HCT116 (cell line): ENCODE data around the gene MAP2K5. TPM values are rescaled to one million over a fixed set of nuclear protein-coding genes. Genes with fewer than 3 reads are reported as not detected.

Experiments
- ATAC-seq: fragments of 200-7000 bp; cut with Tn5 transposase; 2 replicates; pipeline ENCODE4 v1.9.1; 2020; ENCODE audit warnings: mild to moderate bottlenecking, moderate library complexity
- BruUV-seq: library from RNA; stranded (reverse); fragments of 400-500 nt; replicated peaks from 2 replicates; lab custom pipeline; 2021; lab: Mats Ljungman, UMichigan
- CTCF ChIA-PET: fragments of 300-600 bp; sonication (Branson Sonifier 250); formaldehyde crosslinking; loops from one replicate; lab custom pipeline; 2021; ENCODE audit warnings: antibody characterized with exemption; lab: Charles Lee
- POLR2A ChIA-PET: fragments of 300-600, 350-600 bp; sonication (Branson Sonifier 250); formaldehyde crosslinking; loops from one replicate; lab custom pipeline; 2021; ENCODE audit warnings: antibody characterized with exemption; lab: Charles Lee
- RAD21 ChIA-PET, 2 experiments: fragments of 300-600 bp; sonication (Branson Sonifier 250); formaldehyde crosslinking; loops; one replicate each; lab custom pipeline; 2023; ENCODE audit warnings: low total read pairs in 2 of 2; ENCODE audit not compliant: uncharacterized antibody in 2 of 2, unreplicated experiment in 2 of 2, low non-redundant PET in 1 of 2; lab: Charles Lee
- DNase-seq: peaks from one replicate; pipeline ENCODE4 v3.0.0-alpha.2; 2010; ENCODE audit warnings: low read depth, low spot score
- H2AFZ ChIP-seq: fragments of 200-600 bp; shearing (Covaris generic), sonication (generic); 2 replicates; pipeline ENCODE4 v1.6.1; 2017; ENCODE audit warnings: low read depth, mixed run types, mixed read lengths, antibody characterized with exemption, low read length; ENCODE audit not compliant: poor library complexity, severe bottlenecking
- H3K27ac ChIP-seq: 2 replicates; pipeline ENCODE4 v1.5.1; 2012; ENCODE audit warnings: low read depth, low read length
- H3K27me3 ChIP-seq: fragments of 200-600 bp; sonication (generic); 2 replicates; pipeline ENCODE4 v1.6.1; 2016; ENCODE audit warnings: mixed run types, low read length, mixed read lengths; ENCODE audit not compliant: insufficient read depth
- H3K36me3 ChIP-seq, 2 experiments: fragments of 200-500 bp in 1 of 2; fragments of 200-600 bp in 1 of 2; sonication (Bioruptor generic) in 1 of 2; sonication (generic) in 1 of 2; 2 replicates each; pipeline versions ENCODE4 v1.5.1 to v1.6.1; 2014 to 2016; ENCODE audit warnings: low read length in 2 of 2, inconsistent platforms in 1 of 2, mixed read lengths in 1 of 2, mixed run types in 1 of 2; ENCODE audit not compliant: insufficient read depth in 2 of 2, control insufficient read depth in 1 of 2
- H3K4me1 ChIP-seq, 2 experiments: fragments of 200-600 bp in 1 of 2; sonication (generic) in 1 of 2; 2 replicates each; pipeline versions ENCODE4 v1.5.1 to v1.6.1; 2012 to 2017; ENCODE audit warnings: low read length in 2 of 2, inconsistent platforms in 1 of 2, mild to moderate bottlenecking in 1 of 2, mixed read lengths in 1 of 2, mixed run types in 1 of 2, moderate library complexity in 1 of 2; ENCODE audit not compliant: insufficient read depth in 2 of 2, control insufficient read depth in 1 of 2
- H3K4me2 ChIP-seq: fragments of 200-600 bp; sonication (generic); 2 replicates; pipeline ENCODE4 v1.6.1; 2017; ENCODE audit warnings: mixed run types, low read length, mixed read lengths
- H3K4me3 ChIP-seq, 2 experiments: fragments of 200-600 bp in 1 of 2; sonication (generic) in 1 of 2; replicated peaks in 1 of 2; 2 replicates each; pipeline ENCODE4 v1.5.1; 2011 to 2016; ENCODE audit warnings: low read length in 2 of 2, control low read depth in 1 of 2, low read depth in 1 of 2, mild to moderate bottlenecking in 1 of 2, mixed read lengths in 1 of 2, mixed run types in 1 of 2
- H3K79me2 ChIP-seq: fragments of 200-600 bp; sonication (generic); 2 replicates; pipeline ENCODE4 v1.6.1; 2017; ENCODE audit warnings: mild to moderate bottlenecking, mixed run types, low read length, moderate library complexity, mixed read lengths; ENCODE audit not compliant: insufficient read depth
- H3K9ac ChIP-seq: fragments of 200-600 bp; sonication (generic); 2 replicates; pipeline ENCODE4 v1.6.1; 2016; ENCODE audit warnings: low read length, mixed read lengths
- H3K9me2 ChIP-seq: fragments of 200-600 bp; sonication (generic), shearing (Covaris generic); 2 replicates; pipeline ENCODE4 v1.6.1; 2017; ENCODE audit warnings: mixed run types, mild to moderate bottlenecking, moderate library complexity; ENCODE audit not compliant: insufficient read depth
- H3K9me3 ChIP-seq, 2 experiments: fragments of 200-500 bp in 1 of 2; fragments of 200-600 bp in 1 of 2; sonication (Bioruptor generic) in 1 of 2; sonication (generic) in 1 of 2; 2 replicates each; pipeline ENCODE4 v1.6.1; 2014 to 2017; ENCODE audit warnings: low read length in 2 of 2, mixed read lengths in 2 of 2, inconsistent platforms in 1 of 2, low read depth in 1 of 2, mild to moderate bottlenecking in 1 of 2, mixed run types in 1 of 2, moderate library complexity in 1 of 2; ENCODE audit not compliant: control insufficient read depth in 1 of 2, insufficient read depth in 1 of 2
- H4K20me1 ChIP-seq: fragments of 200-600 bp; sonication (generic), shearing (Covaris generic); 2 replicates; pipeline ENCODE4 v1.6.1; 2017; ENCODE audit warnings: mixed run types, mild to moderate bottlenecking, moderate library complexity; ENCODE audit not compliant: insufficient read depth
- ATF3 ChIP-seq: IDR thresholded peaks from 2 replicates; pipeline ENCODE4 v1.6.1; 2012
- CEBPB ChIP-seq: IDR thresholded peaks from 2 replicates; pipeline ENCODE4 v1.6.1; 2012; ENCODE audit warnings: low read depth
- EGR1 ChIP-seq: IDR thresholded peaks from 2 replicates; pipeline ENCODE4 v1.6.1; 2012; ENCODE audit warnings: low read depth
- ELF1 ChIP-seq: IDR thresholded peaks from 2 replicates; pipeline ENCODE4 v1.6.1; 2012; ENCODE audit warnings: low read depth, borderline replicate concordance
- EZH2 ChIP-seq: fragments of 200-600 bp; sonication (generic); IDR thresholded peaks from 2 replicates; pipeline ENCODE4 v1.6.1; 2017; ENCODE audit warnings: antibody characterized with exemption, mixed run types
- EZH2phosphoT487 ChIP-seq: fragments of 200-600 bp; IDR thresholded peaks from 2 replicates; pipeline ENCODE4 v1.6.1; 2018; ENCODE audit warnings: antibody characterized with exemption, borderline replicate concordance
- POLR2A ChIP-seq: IDR thresholded peaks from 2 replicates; pipeline ENCODE4 v1.7.0; 2011; ENCODE audit warnings: borderline replicate concordance; ENCODE audit not compliant: insufficient read depth, insufficient read length; ENCODE audit errors: extremely low read depth
- POLR2AphosphoS5 ChIP-seq: IDR thresholded peaks from 2 replicates; pipeline ENCODE4 v1.6.1; 2011; ENCODE audit warnings: mild to moderate bottlenecking, low read depth, low read length, moderate library complexity
- RAD21 ChIP-seq: IDR thresholded peaks from 2 replicates; pipeline ENCODE4 v1.6.1; 2012; ENCODE audit warnings: low read depth, mild to moderate bottlenecking
- REST ChIP-seq: IDR thresholded peaks from 2 replicates; pipeline ENCODE4 v1.6.1; 2012; ENCODE audit warnings: low read depth
- SIN3A ChIP-seq: IDR thresholded peaks from 2 replicates; pipeline ENCODE4 v1.6.1; 2012; ENCODE audit warnings: low read depth
- SP1 ChIP-seq: IDR thresholded peaks from 2 replicates; pipeline ENCODE4 v1.6.1; 2012; ENCODE audit warnings: low read depth
- intact Hi-C: fragments of 100-400 bp; cut with micrococcal nuclease; formaldehyde crosslinking; loops from 2 replicates; pipeline ENCODE4 v1.10.0; 2022
- total RNA-seq: library from RNA; stranded (reverse); gene quantifications from one replicate; pipeline ENCODE4 v1.2.1, GENCODE V29; 2021; ENCODE audit not compliant: unreplicated experiment
- TF ChIP-seq, protein P1 (sequence below), 3 experiments: fragments of 200-600 bp in 1 of 3; sonication (generic) in 1 of 3; IDR thresholded peaks in 2 of 3; conservative IDR thresholded peaks in 1 of 3; 2 replicates each; pipeline ENCODE4 v1.5.1; 2012 to 2017; ENCODE audit warnings: low read depth in 2 of 3, low read length in 2 of 3, antibody characterized with exemption in 1 of 3, borderline replicate concordance in 1 of 3, control low read depth in 1 of 3, mild to moderate bottlenecking in 1 of 3, mixed read lengths in 1 of 3, mixed run types in 1 of 3, moderate library complexity in 1 of 3; ENCODE audit not compliant: insufficient read depth in 1 of 3

The MAP2K5 gene
- total RNA-seq, 1 experiment from 2014 or later = 15.6 TPM

DNA sequence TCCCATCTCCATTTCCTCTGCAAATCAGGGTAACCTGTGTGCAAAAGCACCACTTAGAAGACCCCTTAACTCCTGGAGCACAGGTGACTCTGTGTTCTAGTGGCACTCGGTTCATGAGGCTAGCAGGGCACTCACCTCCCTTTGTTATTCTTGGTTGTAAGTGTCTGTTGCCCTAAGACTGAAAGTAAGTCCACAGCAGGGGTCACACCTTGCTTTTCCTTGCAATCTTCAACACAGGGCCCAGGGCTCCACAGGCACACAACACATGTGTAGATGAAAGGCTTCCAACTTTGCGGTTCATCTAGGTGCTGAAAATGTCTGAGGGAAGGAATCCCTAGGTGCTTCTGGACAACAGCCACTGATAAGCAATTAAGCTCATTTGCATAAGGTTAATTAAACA is 294.5 kb downstream of the MAP2K5 start (continued):
- TF ChIP-seq POLR2AphosphoS5 = no peak

- no peaks in the 10 kb centered on the region for H3K36me3 ChIP-seq
- intact Hi-C loops = loop anchor here (10.0 kb wide), 3 partner anchors 314 to 594 kb away; partner anchors contain the start of gene C15orf61
- ChIA-PET RAD21 (no interaction called here), CTCF (no interaction called here), POLR2A (no interaction called here)
- H3K4me1 ChIP-seq = peaks cover 4 to 27% of the 10 kb centered on the region in 2 experiments; a peak in 3 of 4 replicates
- no peaks in the 10 kb centered on the region for H3K79me2 ChIP-seq
- ATAC-seq = no peak
- H2AFZ ChIP-seq = peak overlapping the region; percentile 92
- no peaks in the 10 kb centered on the region for H4K20me1 ChIP-seq
- no peaks in the 10 kb centered on the region for H3K9me2 ChIP-seq
- TF ChIP-seq ELF1 (no peak), CEBPB (no peak), SIN3A (no peak), RAD21 (no peak), ATF3 (no peak), EZH2 (no peak), REST (no peak), EGR1 (no peak), EZH2phosphoT487 (no peak), SP1 (no peak), POLR2A (no peak)
- TF ChIP-seq, protein P1, sequence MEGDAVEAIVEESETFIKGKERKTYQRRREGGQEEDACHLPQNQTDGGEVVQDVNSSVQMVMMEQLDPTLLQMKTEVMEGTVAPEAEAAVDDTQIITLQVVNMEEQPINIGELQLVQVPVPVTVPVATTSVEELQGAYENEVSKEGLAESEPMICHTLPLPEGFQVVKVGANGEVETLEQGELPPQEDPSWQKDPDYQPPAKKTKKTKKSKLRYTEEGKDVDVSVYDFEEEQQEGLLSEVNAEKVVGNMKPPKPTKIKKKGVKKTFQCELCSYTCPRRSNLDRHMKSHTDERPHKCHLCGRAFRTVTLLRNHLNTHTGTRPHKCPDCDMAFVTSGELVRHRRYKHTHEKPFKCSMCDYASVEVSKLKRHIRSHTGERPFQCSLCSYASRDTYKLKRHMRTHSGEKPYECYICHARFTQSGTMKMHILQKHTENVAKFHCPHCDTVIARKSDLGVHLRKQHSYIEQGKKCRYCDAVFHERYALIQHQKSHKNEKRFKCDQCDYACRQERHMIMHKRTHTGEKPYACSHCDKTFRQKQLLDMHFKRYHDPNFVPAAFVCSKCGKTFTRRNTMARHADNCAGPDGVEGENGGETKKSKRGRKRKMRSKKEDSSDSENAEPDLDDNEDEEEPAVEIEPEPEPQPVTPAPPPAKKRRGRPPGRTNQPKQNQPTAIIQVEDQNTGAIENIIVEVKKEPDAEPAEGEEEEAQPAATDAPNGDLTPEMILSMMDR (IDR thresholded peaks at IDR 0.05 in 2 of 3, conservative IDR thresholded peaks at IDR 0.05 in 1 of 3; ENCODE audit: borderline replicate concordance in 1 of 3, insufficient read depth in 1 of 3, low read depth in 2 of 3, low read length in 2 of 3) = no peak
- H3K4me2 ChIP-seq = peak overlapping the region; percentile 98
- peak overlapping the region in 1 of 2 experiments; percentile 72; a peak in 1 of 4 replicates for H3K4me3 ChIP-seq
- H3K27ac ChIP-seq = no peak overlapping the region
- no peaks in the 10 kb centered on the region for H3K9me3 ChIP-seq
- H3K27me3 ChIP-seq = no peaks in the 10 kb centered on the region
- DNase-seq = no peak
- BruUV-seq = no TSS peak
- H3K9ac ChIP-seq = peak overlapping the region; percentile 80; the same call in 1 of the 2 replicates
Observed at GRCh38 chr15:67838789-67839332, 296.4 kb downstream of the MAP2K5 start.
